RPMI8226 (cell line): Measurements from ENCODE around the gene PLIN1.

Experiments
- DNase-seq: peaks from one replicate; pipeline ENCODE4 v3.0.0-alpha.2; 2015

The PLIN1 gene

DNA sequence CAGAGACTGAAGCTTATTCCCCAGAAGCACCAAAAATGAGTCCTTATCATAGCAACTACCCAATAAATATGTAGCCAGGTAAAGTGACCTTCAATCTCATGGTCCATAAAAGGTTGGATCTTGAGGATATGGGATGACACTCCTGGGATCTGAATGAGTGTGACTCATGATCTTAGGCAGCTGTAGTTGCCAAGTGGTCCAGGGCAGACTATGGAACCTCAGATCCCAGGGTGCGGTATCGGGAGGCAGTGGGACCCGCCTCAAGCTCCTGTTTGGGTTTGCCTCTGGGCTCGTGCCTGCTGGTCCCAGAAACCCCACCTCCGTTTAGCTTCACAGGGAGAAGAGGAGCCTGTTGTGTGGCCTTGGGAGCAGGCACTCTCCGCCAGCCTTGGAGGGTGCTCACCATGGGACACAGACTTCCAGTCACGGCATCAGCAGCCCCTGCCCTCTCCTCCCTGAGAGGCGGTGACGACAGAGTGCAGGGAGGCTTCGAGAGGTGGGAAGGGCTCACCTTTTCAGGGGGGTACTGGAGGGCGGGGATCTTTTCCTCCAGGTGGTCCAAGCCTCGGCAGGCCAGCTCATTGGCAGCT, 8.1 kb downstream of the PLIN1 start:
- DNase-seq, result no peak

DNA sequence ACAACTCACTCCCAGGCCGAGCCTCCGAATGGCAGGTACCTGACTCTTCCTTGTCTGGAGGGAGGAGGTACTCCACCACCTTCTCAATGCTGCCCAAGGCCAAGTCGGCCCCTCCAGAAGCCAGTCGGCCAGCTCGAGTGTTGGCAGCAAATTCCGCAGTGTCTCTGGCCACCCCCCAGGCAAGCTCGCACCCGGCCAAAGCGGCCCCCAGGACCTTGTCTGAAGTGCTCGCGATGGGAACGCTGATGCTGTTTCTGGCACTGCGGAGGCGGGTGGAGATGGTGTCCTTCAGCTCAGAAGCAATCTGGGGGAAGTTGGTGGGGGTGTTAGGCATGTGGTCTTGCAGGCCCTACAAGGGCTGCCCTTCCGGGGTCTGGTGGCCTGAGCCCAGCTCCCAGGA, 9.2 kb downstream of the PLIN1 start:
- DNase-seq, result no peak

DNA sequence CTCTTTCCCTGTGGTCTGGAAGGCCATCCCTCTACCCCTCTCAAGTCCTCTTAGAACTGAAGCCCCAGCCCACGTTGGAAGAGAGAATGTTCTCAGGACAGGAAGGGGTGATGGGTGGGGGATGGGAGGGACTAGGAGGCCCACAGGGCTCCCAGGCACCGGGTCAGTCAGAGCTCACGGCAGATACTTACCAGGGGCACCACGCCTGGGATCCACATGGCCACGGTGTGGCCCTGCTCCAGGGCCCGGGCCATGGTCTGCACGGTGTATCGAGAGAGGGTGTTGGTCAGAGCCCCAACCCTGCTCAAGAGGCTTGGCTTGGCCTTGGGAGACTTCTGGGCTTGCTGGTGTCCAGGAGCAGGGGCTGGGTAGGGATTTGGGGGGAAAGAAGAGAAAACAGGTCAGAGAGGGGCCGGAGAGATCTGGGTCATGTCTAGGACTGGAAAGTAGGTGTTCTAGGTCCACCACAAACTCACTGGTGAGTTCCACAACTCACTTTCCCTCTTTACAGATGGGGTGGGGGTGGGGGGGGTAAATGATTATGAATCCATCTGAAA, 9.8 kb downstream of the PLIN1 start:
- DNase-seq, result no peak

DNA sequence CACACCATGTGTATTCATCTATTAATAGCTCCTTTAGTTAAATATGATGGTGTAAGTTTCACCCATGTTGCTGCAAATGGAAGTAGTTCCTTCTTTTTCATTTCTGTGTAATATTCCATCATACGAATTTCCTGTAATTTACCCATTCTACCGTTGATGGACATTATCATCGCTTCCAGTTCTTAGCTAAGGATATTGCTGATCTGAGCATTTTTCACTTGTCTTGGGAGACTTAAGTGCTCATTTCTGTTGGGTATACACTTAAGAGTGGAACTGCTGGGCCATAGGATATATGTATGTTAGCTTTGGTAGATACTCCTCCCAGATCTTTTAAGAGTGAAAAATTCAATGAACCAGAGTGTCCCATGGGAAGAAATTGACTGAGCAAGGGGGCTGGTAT, 11.0 kb downstream of the PLIN1 start:
- no peak for DNase-seq

DNA sequence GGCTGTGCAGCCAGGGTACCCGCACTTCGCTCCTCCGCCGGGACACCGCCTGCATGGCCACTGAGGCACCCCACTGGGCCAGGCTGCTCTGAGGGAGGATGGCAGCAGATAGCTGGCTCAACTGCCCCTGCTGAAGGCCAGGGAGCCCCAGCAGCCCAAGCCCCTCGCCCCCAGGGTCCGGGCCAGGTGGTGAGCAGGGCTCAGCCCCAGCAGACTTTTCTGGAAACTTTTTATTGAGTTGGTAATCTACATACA, 11.5 kb downstream of the PLIN1 start:
- DNase-seq, result no peak

DNA sequence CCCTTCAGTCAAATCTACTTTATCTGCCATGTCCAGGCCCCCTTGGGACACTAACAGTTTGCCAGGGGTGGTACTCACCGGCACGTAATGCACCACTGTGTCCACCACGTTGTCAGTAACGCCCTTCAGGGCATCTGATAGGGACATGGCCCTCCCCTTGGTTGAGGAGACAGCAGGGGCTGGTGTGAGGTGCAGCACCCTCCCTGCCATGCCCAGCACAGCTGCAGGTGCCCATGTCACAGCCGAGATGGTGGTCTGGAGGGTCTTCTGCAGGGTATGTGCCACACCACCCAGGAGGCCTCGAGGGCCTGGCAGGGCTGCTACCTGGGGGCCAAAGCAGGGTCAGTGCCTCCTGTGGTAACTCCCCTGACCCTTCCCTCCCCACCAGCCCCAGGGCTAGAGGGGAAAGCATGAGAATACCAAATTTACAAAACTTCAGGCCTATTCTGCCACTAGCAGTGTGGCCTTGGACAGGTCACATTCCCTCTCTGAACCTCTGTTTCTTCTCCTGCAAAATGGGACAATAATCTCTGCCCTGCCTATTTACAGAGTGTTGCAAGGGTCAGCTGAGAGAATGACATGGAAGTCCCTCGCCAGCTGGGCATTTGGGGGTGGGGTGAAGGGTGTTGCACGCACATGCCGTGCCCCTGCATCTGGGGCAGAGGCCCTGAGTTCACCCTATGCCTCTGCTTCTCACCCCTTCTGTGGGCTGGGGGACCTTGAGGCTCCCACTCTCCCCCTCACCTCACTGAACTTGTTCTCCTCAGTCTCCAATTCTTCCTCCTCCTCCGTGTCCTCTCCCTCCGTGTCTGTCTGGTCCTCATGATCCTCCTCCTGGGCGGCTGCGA, 12.1 kb downstream of the PLIN1 start:
- no peak for DNase-seq

DNA sequence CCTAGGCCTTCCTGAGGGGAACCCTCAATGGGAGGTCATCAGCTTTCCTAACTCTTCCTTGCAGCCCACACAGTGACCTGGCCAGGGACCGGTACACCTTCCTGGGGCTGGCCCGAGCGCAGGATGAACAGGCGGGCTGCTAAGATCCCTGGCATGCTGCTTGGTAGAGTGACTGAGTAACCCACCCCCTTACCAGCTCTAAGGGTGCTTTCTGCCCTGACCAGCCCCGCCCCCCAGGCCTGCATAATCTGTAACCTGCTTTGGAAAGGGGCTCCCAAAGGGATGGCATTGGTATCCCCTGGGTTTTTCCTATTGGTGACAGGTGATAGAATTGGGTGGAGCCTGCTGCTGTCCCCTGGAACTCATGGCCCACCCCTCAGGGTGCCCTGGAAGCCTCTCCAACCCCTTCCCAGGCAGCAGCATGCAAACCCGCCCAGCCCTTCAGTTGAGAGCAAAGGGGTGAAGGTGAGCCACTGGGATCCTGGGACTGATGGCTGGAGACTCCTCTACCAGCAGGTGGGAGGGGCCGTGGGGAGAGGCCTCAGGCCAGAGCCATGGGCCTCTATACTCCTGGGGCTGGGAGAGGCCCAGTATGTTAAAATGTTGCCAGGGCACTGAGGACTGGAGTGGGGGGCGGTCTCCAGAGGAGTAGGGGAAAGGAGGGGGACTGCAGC, 12.8 kb downstream of the PLIN1 start:
- DNase-seq, result no peak

DNA sequence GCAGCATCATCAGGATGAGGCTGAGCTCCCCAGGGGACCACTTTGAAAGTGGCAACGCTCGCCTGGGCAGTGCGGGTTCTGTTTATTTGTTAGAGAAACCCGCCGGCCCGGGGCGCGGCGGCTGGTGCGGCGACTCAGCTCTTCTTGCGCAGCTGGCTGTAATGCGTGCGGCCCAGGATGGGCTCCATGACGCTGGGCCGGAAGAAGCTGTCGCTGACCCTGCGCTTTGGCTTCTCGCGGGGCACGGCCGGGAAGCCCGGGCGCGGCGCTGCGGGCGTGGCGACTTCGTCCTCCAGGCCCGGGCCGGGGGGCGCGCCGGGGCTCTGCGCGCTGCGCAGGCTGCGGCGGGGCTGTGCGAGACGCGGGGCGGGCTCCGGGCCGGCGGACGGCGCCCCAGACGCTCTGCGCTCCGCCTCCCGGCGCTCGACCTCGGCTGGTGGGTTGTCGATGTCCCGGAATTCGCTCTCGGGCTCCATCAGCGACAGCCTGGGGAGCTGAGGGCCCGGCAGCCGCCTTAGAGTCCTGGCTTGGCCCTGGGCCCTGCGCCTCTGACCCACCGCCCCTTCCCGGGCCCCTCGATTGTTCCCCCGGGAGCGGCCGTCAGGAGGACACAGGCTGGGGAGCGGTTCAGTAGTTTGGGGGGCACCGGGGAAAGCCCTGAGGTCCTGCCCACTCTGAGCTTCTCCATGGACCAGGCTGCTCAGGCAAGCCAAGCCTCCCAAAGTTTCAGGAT, 13.6 kb downstream of the PLIN1 start:
- DNase-seq, result peak; percentile 75

DNA sequence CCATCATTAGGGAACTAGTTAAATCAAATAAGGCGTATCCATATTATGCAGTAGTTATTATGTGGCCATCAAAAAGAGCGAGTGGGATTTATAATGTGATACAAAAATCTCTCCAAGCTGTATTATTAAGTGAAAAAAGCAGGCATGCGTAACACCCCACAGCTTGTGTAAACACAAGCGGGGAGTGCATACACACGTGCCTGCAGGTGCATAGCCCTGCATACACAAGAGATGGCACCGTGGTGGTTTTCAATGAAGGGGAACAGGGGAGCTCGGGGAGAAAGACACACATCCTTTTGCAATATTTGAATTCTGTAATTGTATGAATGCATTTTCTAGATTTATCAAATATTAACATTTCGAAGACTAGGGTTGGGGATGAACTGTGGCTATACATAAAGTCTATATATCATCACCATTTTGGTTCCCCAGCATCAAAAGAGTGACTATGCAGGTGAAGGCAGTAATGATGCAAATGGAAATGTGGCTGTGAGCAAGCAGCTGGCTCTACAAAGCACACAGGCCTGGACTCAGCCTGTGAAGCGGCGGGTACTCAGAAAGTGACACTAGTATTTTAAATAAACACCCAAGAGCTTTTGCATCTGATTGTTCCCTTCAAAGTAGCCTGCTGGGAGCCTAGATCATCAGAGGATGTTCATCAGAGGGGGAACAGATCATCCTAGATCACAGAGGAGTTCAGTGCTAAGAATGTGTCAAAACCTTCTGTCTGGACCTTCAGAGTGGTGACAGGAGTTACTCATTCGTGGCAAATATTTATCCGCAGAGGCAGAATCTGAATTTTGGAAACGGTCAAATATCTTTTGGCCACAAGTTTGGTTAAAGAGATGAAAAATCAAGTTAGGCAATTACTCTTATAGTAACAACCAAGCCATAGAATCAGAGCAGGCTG, 14.5 kb downstream of the PLIN1 start:
- no peak for DNase-seq

DNA sequence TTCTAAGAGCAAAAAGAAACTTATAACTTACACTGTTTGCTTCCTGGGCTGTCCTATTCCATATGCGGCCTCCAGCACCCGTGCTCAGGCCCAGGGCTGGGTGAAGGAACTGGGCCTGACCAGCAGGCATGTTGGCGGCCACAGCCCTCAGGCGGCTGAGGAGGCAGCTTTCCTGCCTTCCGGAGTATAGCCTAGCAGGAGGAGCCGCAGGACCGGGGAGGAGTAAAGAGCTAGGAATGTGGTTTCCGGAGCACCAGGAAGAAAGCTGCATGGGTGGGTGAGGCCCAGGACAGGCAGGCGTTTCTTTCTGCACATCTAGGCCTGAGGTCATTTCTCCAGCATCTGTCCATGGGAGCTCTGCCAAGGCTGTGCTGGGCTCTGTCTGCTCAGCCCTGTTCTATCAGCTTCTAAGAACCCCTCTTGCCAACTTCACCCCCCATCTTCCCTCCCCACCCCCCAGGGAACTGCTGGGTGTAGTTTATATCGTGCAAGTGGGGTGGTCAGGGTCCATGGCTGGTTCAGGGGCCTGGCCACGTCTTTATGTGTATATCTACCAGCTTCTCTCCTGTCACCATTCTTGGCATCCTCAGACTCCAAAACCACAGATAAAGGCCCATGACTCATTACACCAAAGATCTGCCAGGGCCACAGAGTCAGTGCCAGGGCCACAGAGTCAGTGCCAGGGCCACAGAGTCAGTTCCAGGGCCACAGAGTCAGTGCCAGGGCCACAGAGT, 16.1 kb downstream of the PLIN1 start:
- DNase-seq, result no peak

DNA sequence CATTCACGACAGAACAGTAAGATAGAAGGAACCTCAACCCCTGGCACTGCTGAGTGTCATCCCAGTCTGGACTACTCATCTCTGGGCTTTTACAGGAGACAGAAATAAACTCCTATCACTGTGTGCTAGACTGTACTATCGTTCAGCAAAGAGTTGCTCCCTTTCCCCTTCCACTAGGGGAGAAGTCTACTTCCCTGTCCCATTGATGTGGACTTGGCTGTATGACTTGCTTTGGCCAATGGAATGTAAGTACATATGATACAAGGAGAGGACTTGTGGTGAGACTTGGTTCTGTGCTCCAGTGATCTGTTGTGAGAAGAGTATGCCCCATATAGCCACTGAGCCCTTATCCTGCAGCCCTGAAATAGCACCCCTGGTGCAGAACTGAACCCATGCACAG, 18.6 kb downstream of the PLIN1 start:
- no peak for DNase-seq

DNA sequence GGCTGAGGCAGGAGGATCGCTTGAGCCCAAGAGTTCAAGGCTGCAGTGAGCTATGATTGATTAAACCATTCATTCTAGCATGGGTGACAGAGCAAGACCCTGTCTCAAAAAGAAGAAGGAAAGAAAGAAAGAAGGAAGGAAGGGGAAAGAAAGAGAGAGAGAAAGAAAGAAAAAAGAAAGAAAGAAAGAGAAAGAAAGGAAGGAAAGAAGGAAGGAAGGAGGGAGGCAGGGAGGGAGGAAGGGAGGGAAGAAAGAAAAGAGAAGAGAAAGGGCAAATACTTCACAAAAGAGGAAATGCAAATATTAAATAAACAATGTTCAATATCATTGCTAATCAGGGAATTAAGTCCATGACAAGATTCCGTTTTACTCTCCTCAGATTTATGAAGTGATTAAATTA, 19.9 kb downstream of the PLIN1 start:
- no peak for DNase-seq

DNA sequence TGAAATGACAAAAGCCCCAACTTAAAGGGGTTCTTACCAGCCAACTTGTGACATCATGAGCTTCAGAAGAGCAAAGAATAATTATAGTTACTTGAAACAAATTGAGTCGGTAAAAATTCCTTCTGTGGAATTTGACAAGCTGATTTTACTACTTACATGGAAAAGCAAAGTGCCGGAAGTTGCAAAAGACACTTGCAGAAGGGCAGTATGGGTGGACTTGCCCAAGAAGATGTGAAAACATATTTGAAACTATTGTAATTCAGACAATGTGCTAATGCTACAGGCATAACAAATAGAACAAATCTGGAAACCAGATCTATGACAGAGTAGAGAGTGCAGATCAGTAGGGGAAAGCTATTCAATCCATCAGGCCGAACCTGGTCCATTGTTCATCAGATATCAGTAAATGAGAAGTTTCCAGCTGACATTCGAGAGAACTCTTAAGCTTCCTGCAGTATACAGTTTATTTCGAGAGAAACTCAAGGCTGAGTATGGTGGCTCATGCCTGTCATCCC, 21.4 kb downstream of the PLIN1 start:
- DNase-seq, result no peak

DNA sequence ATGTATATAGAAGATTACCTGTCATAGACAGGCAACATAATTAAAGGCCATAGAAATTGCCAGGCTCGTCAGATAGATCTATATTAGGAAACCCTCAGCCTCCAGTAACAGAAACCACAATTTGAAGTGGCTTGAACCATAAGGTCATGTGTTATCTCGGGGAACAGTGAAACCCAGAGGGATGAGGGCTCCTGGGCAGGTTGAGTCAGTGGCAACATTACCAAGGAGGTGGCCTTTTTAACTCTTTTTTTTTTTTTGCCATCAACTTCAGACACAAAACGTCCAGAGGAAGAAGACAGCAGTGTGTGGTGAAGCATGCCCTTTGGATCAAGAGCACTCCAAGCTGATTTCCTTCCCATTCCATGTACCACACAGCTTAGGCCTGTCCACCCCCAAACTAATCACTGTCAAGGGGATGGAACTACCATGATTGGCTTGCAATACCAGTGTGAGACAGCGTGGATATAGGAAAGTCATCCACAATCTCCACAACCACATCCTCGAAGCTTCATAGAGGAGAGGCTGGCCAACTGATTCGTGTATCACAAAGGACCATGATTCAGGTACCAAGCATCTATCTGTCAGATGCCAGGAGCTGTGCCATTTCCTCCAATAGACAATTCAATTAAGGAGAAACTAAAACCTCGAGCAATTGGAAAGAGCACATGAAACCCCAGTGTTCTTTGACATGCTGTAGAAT, 22.9 kb downstream of the PLIN1 start:
- DNase-seq, result no peak

DNA sequence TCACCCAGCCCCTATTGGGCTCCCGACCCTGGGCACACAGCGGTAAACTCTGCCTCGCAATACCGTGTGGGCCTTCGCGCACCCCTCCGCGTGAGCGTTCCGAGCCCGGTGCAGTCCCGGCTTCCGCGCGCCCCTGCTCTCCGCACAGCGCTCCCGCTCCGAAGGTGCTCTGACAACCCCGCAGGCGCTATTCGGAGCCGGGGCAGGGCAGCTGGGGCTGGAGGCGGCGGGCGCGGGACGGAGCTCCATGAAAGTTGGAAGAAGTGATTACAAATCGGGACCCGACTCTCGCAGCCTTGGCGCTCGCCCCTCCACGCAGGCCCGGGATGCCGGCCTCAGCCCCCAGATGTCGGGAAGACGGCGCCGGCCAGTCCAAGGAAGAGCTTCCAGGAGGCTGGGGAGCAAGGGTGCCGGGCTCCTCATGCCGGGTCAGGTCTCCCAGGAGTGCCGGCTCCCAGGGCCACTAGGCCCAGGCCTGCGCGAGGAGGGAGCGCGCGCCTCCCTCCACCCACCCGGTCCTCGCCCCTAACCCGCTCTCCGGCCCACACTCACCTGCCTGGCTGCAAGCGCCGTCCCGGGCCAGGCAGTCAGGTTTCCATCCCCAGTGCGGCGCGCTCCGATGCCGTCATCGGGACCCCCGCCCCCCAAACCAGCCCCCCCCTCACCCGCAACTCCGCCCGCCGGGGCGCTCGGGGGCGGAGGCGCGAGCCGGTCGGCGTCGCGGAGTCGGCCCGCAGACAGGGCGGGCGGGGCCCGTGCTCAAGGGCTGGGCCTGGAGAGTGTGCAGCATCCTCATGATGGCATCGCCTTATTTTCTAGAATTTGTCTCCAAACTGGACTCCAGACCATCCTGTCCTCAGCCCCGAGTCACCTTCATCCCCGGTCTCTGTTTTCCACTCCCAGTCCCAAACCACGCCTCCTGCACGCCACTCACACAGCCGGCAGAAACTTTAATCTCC, 24.0 kb downstream of the PLIN1 start, which contains the start of gene KIF7:
Gene KIF7 (minus strand): TSS at position 621 of the 959 bp plus-strand sequence. CDS start 2,537 bp downstream, outside the sequence.
- DNase-seq, result no peak

DNA sequence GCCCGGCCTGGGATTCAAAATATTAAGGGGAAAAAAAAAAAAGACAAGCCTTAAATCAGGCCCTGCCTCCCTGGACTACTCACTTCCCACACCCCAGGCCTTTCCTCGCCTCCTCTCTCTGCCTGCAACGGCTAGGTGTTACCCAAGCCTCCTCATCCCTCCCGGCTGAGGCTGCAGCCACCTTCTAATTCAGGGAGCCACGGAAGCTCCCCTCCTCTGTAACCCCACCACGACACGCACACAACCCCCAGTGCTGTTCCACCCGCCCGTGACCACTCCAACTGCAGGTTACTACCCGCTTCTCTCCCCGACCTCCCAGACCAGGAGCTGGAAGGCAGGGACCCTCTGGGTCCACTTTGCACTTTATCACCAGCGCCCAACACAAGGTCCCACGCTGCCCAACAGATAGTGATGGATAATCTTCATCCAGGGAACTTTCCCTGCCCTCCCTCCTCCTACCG, 24.8 kb downstream of the PLIN1 start:
- DNase-seq, result no peak

DNA sequence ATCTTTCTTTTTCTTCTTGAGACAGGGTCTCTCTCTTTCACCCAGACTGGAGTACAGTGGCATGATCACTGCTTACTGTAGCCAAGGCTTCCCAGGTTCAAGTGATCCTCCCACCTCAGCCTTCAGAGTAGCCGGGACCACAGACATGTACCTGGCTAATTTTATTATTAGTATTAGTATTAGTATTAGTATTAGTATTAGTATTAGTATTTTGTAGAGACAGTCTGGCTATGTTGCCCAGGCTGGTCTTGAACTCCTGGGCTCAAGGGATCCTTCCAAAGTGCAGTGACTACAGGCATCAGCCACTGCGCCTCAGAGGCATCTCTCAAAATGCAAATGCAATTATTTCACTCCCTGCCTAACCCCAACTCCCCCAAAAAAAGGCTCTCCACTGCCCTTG, 25.6 kb downstream of the PLIN1 start:
- no peak for DNase-seq

DNA sequence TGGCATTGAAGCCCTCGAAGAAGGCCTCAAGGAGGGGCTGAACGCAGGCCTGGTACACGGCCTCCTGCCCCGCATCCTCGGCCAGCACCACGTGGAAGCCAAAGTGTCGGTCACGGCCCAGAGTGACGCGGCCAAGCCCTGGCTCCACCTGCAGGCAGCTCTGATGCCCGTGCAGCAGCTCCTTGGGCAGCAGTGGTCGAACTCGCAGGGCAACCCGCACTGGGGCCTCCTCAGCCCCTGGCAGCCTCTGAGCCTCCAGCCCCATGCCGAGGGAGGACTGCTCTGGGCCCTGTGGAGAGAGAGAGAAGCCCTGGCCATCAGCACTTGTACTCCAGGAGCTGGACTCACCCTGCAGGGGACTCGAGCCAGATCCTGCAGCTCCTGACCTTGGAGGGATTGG, 26.5 kb downstream of the PLIN1 start:
- DNase-seq, result peak; percentile 32

DNA sequence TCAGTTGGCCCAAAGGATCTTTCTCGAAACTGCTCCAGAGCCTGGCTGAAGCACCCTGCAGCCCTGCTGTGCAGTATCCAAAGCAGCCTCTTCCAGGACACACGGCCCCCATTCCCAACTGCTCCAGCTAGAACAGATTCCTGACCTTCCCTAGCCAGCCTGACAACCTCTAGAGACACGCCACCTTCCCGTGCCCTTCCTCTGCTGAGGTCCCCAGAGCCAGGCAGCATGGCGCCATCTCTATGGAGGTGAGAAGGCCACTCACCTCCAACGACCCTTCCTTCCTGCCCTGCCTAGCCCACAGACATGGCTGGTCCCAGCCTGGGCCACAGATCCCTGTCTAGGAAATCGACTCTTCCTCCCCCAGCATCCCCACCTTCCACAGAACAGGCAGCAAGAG, 27.0 kb downstream of the PLIN1 start:
- no peak for DNase-seq
